GM15510 (cell line): ENCODE measurements around the gene ZSCAN32.

Experiments
- POLR2A ChIP-seq: IDR thresholded peaks from 3 replicates; pipeline ENCODE4 v1.6.1; 2011; ENCODE audit warnings: borderline replicate concordance; ENCODE audit not compliant: insufficient read length; ENCODE audit errors: extremely low read depth

The ZSCAN32 gene

GRCh38 chr16:3369073-3369472 lies 31.7 kb downstream of the ZSCAN32 start:
- TF ChIP-seq POLR2A: no peak

- no peak for TF ChIP-seq POLR2A
Observed at GRCh38 chr16:3364774-3365427, 35.9 kb downstream of the ZSCAN32 start.

GRCh38 chr16:3363793-3364192 lies 37.0 kb downstream of the ZSCAN32 start:
- no peak for TF ChIP-seq POLR2A

- no peak for TF ChIP-seq POLR2A
Observed at GRCh38 chr16:3362931-3363330, 37.9 kb downstream of the ZSCAN32 start.

- TF ChIP-seq POLR2A: no peak
Observed at GRCh38 chr16:3358871-3359270, 41.9 kb downstream of the ZSCAN32 start.

GRCh38 chr16:3356118-3356517 lies 44.7 kb downstream of the ZSCAN32 start:
- no peak for TF ChIP-seq POLR2A

GRCh38 chr16:3355589-3355988 lies 45.2 kb downstream of the ZSCAN32 start, which contains the start of gene OR2C1:
Gene OR2C1 (plus strand): TSS chr16:3355889. CDS start chr16:3355941, 52 bp downstream.
- no peak for TF ChIP-seq POLR2A

GRCh38 chr16:3349175-3349574 lies 51.6 kb downstream of the ZSCAN32 start:
- no peak for TF ChIP-seq POLR2A

- TF ChIP-seq POLR2A: no peak
Observed at GRCh38 chr16:3348547-3349167, 52.1 kb downstream of the ZSCAN32 start.

GRCh38 chr16:3347586-3347985 lies 53.2 kb downstream of the ZSCAN32 start:
- TF ChIP-seq POLR2A: no peak

GRCh38 chr16:3346041-3346440 lies 54.8 kb downstream of the ZSCAN32 start:
- TF ChIP-seq POLR2A: no peak
